Fibroblast of mammary gland (primary cell): ENCODE measurements around the gene PSMB5.

ENCODE experiments used
- DNase-seq: peaks from one replicate; pipeline ENCODE4 v3.0.0-alpha.2; 2010; ENCODE audit warnings: low read depth
- H3K4me3 ChIP-seq: 2 replicates; pipeline ENCODE4 v1.5.1; 2011; ENCODE audit warnings: low read depth, mild to moderate bottlenecking, low read length, moderate library complexity; ENCODE audit not compliant: control insufficient read depth
- CTCF ChIP-seq: conservative IDR thresholded peaks from 2 replicates; pipeline ENCODE4 v1.5.1; 2011; ENCODE audit warnings: low read depth, low read length, inconsistent platforms; ENCODE audit not compliant: control insufficient read depth, insufficient read depth

The PSMB5 gene

DNA sequence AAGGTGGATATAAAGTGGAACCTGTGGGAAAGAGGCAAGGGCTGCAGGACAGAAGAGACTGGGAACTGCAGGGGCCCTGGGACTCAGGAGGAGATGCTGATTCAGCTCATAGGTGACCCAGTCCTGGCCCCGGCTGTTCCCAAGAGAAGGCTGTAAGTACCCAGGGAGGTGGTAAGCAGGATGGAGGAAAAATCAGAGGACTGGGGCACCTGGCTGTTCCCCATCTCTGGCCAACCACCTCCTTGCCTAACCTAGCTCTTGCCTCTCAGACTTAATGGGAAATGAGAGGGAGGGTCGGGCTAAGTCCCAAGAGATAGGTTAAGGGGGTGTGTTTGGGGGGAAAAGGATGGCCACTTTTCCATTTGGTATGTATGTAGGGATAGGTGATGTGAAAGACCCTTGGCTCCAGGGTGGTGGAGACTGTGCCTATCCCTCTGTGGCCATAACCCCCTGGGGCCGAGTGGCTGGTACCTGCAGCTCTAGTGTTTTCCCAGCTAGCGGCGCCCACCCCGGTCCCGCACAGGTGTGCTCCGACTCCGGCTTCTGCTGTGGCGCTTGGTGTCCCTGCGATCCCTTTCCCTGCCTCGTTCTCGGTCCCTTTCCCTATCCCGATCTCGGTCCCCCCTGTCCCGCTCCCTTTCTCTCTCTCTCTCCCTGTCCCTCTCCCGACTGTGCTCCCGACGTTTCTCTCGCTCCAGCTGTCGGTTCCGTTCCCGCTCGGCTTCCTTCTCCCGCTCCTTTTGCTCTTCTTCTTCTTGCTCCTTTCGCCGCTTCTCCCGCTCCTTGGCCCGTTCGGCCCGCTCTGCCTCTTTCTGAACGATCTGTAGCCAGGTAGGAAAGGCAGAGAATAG, 24.2 kb upstream of the PSMB5 start:
- no peak for TF ChIP-seq CTCF
- no peak for DNase-seq
- no peak overlapping the region for H3K4me3 ChIP-seq

GRCh38 chr14:23057757-23058653, 23.3 kb upstream of the PSMB5 start:
- peak; percentile 81 for DNase-seq
- TF ChIP-seq CTCF: peak; percentile 84
- peak overlapping the region; percentile 50 for H3K4me3 ChIP-seq

DNA sequence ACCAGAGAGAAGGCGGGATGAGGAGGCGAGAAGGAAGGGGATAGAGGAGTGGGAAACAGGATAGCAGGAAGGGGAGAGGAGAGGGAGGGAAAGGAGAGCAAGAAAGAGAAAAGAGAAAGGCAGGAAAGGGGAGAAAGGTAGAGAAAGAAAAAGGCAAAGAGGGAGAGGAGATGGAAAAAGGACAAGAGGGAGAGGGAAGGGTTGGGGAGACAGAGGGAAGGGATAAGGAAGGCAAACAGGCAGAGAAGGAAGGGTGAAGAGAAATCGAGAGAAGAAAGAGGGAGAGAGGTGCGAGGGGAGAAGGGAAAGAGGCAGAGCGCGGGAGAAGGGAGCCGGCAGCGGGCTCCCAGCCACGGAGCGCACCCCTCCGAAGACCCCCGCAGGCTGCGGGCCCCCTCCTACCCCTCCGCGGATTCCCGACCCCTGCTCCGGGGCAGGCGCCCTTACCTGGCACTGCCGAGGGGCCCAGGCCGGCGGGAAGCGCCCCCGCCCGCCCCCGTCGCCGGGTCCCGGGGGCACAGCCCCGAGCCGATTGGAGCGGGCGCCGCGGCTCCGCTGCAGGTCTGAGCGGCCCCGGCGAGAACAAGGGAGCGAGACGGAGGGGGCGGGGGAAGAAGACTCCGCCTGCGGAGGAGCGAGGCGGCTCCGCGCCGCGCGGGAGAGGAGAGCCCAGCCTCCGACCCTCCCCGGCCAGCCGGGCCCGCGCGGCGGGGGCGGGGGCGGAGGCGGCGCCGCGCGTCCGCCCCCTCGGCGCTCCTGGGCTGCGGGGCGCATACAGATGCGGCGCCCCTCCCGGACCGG, 22.5 kb upstream of the PSMB5 start, which contains the start of gene CDH24:
TSS of gene CDH24 (minus strand) at position 565 of the 801 bp plus-strand sequence. CDS start 1,787 bp downstream, outside the sequence.
- no peak for TF ChIP-seq CTCF
- peak; percentile 50 for DNase-seq
- H3K4me3 ChIP-seq: peak within 1 kb of the TSS; percentile 50

GRCh38 chr14:23056145-23056955, 21.6 kb upstream of the PSMB5 start:
- DNase-seq: peak; percentile 62
- peak overlapping the region; percentile 44 for H3K4me3 ChIP-seq
- peak; percentile 77 for TF ChIP-seq CTCF

- peak; percentile 51 for DNase-seq
- no peak overlapping the region for H3K4me3 ChIP-seq
- no peak for TF ChIP-seq CTCF
These were observed 21.0 kb upstream of the PSMB5 start for GRCh38 chr14:23055621-23056144.
